Measurements from ENCODE around the gene MTARC2.

GRCh38 chr1:220702733-220703270 lies 45.3 kb upstream of the MTARC2 start:
- TF ChIP-seq CTCF (conservative IDR thresholded peaks at IDR 0.05 in 1 of 2, IDR thresholded peaks at IDR 0.05 in 1 of 2; ENCODE audit: low read depth in 1 of 2, low read length in 2 of 2) (no peak), EZH2 (IDR thresholded peaks at IDR 0.05; ENCODE audit: low read length, missing control alignments) (no peak)
